Sigmoid colon (tissue), 4 donors: ENCODE data around the gene TSSK6.

Experiments
- CTCF ChIP-seq, 4 experiments: fragments of 450-650 bp in 3 of 4; fragments of 200-600 bp in 1 of 4; IDR thresholded peaks; one replicate each; pipeline ENCODE4 v1.5.1; 2016 to 2019; ENCODE audit warnings: antibody characterized with exemption in 4 of 4, mild to moderate bottlenecking in 3 of 4, moderate library complexity in 2 of 4
- EP300 ChIP-seq, 4 donors: sonication (generic); formaldehyde crosslinking; IDR thresholded peaks; one replicate each; pipeline ENCODE4 v1.6.1; 2017; ENCODE audit warnings: antibody characterized with exemption in 4 of 4
- POLR2A ChIP-seq, 2 donors: fragments of 450-650 bp; IDR thresholded peaks; one replicate each; pipeline ENCODE4 v1.6.1; 2016; ENCODE audit warnings: antibody characterized with exemption in 2 of 2, mild to moderate bottlenecking in 2 of 2, moderate library complexity in 2 of 2
- POLR2AphosphoS5 ChIP-seq, 4 donors: sonication (generic); formaldehyde crosslinking; IDR thresholded peaks; one replicate each; pipeline ENCODE4 v1.6.1; 2017; ENCODE audit warnings: antibody characterized with exemption in 4 of 4

GRCh38 chr19:19507354-19507753 lies 8.0 kb downstream of the TSSK6 start:
- no peak for TF ChIP-seq POLR2A (IDR thresholded peaks at IDR 0.05)
- TF ChIP-seq CTCF (IDR thresholded peaks at IDR 0.05): no peak
- TF ChIP-seq POLR2AphosphoS5 (IDR thresholded peaks at IDR 0.05): no peak
- no peak for TF ChIP-seq EP300 (IDR thresholded peaks at IDR 0.05)
